A673 (cell line): ENCODE results near the gene VPS37B.

Experiments
- EZH2 ChIP-seq: fragments of 200-600 bp; sonication (generic); IDR thresholded peaks from 2 replicates; pipeline ENCODE4 v1.6.1; 2017; ENCODE audit warnings: borderline replicate concordance, low read depth, mild to moderate bottlenecking, mixed read lengths, antibody characterized with exemption, low read length; ENCODE audit not compliant: poor library complexity, severe bottlenecking
- TF ChIP-seq, protein P1 (sequence below): fragments of 300-800, 200-600 bp; sonication (generic); conservative IDR thresholded peaks from 2 replicates; pipeline ENCODE4 v1.5.1; 2017; ENCODE audit warnings: low read depth, mild to moderate bottlenecking, antibody characterized with exemption, low read length, moderate library complexity, mixed read lengths

DNA sequence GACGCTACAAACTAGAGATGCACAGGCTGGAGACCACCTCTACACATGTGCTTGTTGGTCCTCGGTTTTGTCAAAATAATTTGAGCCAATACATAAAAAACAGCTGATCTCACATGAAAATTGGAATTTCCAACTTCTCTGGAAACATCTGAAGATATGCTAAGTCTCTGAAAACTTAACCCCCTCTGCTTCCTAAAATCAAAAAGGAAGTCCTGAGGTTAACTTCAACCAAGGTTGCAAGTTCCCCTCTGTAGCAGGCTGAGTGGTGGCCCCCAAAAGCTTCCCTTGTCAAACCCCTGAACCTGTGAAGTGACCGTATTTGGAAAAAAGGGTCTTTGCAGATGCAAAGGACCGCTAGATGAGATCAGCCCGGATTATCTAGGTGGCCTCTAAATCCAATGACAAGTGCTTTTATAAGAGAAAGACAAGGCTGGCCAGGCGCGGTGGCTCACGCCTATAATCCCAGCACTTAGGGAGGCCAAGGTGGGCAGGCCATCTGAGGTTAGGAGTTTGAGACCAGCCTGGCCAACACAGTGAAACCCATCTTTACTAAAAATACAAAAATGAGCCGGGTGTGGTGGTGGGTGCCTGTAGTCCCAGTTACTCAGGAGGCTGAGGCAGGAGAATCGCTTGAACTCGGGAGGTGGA, 32.0 kb upstream of the VPS37B start:
- TF ChIP-seq, protein P1, sequence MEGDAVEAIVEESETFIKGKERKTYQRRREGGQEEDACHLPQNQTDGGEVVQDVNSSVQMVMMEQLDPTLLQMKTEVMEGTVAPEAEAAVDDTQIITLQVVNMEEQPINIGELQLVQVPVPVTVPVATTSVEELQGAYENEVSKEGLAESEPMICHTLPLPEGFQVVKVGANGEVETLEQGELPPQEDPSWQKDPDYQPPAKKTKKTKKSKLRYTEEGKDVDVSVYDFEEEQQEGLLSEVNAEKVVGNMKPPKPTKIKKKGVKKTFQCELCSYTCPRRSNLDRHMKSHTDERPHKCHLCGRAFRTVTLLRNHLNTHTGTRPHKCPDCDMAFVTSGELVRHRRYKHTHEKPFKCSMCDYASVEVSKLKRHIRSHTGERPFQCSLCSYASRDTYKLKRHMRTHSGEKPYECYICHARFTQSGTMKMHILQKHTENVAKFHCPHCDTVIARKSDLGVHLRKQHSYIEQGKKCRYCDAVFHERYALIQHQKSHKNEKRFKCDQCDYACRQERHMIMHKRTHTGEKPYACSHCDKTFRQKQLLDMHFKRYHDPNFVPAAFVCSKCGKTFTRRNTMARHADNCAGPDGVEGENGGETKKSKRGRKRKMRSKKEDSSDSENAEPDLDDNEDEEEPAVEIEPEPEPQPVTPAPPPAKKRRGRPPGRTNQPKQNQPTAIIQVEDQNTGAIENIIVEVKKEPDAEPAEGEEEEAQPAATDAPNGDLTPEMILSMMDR, result no peak
- TF ChIP-seq EZH2, result no peak
